ENCODE measurements around the gene WWC2.

The WWC2 gene

DNA sequence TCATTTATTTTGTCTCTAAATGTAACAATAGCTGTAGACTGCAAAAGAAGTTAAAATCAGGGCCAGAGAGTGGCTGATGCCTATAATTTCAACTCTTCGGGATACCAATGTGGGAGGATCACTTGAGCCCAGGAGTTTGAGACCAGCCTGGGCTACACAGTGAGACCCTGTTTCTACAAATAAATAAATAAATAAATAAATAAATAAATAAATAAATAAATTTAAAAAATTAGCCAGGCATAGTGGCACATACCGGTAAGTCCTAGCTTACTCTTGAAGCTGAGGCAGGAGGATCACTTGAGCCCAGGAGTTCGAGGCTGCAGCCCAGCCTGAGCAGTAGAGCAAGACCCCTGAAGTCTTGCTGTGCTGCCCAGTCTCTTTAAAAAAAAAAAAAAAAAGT, 79.1 kb downstream of the WWC2 start:
- peaks cover 30% of the 10 kb centered on the region for H3K4me1 ChIP-seq (ENCODE audit: control insufficient read depth, insufficient read depth, low read length)
- TF ChIP-seq ZNF426 (tag by site-specific recombination; IDR thresholded peaks at IDR 0.05) (peak; percentile 65), ZNF114 (tag by site-specific recombination; IDR thresholded peaks at IDR 0.05) (no peak), ZNF16 (tag by site-specific recombination; IDR thresholded peaks at IDR 0.05; ENCODE audit: low read depth) (no peak), TCF7L2 (IDR thresholded peaks at IDR 0.05; ENCODE audit: borderline replicate concordance, low read depth, low read length) (no peak), ZNF366 (tag by site-specific recombination; conservative IDR thresholded peaks at IDR 0.05) (no peak), ZNF433 (tag by site-specific recombination; IDR thresholded peaks at IDR 0.05; ENCODE audit: low read depth) (0 out of 2 replicates have a peak, but pooled peaks have one; percentile 15), SP2 (tag by site-specific recombination; IDR thresholded peaks at IDR 0.05) (no peak), ZNF394 (tag by site-specific recombination; IDR thresholded peaks at IDR 0.05; ENCODE audit: borderline replicate concordance) (peak; percentile 82; the same call in 1 of the 2 replicates), ZNF670 (tag by site-specific recombination; IDR thresholded peaks at IDR 0.05; ENCODE audit: low read depth) (no peak), ZNF140 (tag by site-specific recombination; IDR thresholded peaks at IDR 0.05) (peak; percentile 32; the same call in 1 of the 2 replicates), ZNF510 (tag by site-specific recombination; IDR thresholded peaks at IDR 0.05; ENCODE audit: insufficient replicate concordance) (peak; percentile 13), ZSCAN23 (tag by site-specific recombination; IDR thresholded peaks at IDR 0.05) (no peak), ZNF621 (tag by site-specific recombination; IDR thresholded peaks at IDR 0.05) (no peak), KLF16 (tag by site-specific recombination; IDR thresholded peaks at IDR 0.05) (no peak), ZNF623 (tag by site-specific recombination; IDR thresholded peaks at IDR 0.05) (peak; percentile 62), ZXDB (tag by site-specific recombination; IDR thresholded peaks at IDR 0.05) (peak; percentile 54; the same call in 1 of the 2 replicates), ZBTB8A (tag by site-specific recombination; IDR thresholded peaks at IDR 0.05) (peak; percentile 34; the same call in 1 of the 2 replicates), ZBTB48 (tag by site-specific recombination; IDR thresholded peaks at IDR 0.05) (no peak), ZNF654 (tag by site-specific recombination; IDR thresholded peaks at IDR 0.05; ENCODE audit: low read depth) (peak; percentile 15; the same call in 1 of the 2 replicates)
- TF ChIP-seq, protein P1, sequence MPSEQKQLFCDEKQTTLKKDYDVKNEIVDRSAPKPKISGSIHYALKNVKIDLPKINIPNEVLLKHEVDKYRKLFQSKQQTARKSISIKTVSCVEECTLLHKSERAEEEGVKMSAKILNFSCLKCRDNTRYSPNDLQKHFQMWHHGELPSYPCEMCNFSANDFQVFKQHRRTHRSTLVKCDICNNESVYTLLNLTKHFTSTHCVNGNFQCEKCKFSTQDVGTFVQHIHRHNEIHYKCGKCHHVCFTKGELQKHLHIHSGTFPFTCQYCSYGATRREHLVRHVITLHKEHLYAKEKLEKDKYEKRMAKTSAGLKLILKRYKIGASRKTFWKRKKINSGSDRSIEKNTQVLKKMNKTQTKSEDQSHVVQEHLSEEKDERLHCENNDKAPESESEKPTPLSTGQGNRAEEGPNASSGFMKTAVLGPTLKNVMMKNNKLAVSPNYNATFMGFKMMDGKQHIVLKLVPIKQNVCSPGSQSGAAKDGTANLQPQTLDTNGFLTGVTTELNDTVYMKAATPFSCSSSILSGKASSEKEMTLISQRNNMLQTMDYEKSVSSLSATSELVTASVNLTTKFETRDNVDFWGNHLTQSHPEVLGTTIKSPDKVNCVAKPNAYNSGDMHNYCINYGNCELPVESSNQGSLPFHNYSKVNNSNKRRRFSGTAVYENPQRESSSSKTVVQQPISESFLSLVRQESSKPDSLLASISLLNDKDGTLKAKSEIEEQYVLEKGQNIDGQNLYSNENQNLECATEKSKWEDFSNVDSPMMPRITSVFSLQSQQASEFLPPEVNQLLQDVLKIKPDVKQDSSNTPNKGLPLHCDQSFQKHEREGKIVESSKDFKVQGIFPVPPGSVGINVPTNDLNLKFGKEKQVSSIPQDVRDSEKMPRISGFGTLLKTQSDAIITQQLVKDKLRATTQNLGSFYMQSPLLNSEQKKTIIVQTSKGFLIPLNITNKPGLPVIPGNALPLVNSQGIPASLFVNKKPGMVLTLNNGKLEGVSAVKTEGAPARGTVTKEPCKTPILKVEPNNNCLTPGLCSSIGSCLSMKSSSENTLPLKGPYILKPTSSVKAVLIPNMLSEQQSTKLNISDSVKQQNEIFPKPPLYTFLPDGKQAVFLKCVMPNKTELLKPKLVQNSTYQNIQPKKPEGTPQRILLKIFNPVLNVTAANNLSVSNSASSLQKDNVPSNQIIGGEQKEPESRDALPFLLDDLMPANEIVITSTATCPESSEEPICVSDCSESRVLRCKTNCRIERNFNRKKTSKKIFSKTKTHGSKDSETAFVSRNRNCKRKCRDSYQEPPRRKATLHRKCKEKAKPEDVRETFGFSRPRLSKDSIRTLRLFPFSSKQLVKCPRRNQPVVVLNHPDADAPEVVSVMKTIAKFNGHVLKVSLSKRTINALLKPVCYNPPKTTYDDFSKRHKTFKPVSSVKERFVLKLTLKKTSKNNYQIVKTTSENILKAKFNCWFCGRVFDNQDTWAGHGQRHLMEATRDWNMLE (tag by site-specific recombination; conservative IDR thresholded peaks at IDR 0.05; ENCODE audit: low read depth) = peak; percentile 64
- TF ChIP-seq, protein P2, sequence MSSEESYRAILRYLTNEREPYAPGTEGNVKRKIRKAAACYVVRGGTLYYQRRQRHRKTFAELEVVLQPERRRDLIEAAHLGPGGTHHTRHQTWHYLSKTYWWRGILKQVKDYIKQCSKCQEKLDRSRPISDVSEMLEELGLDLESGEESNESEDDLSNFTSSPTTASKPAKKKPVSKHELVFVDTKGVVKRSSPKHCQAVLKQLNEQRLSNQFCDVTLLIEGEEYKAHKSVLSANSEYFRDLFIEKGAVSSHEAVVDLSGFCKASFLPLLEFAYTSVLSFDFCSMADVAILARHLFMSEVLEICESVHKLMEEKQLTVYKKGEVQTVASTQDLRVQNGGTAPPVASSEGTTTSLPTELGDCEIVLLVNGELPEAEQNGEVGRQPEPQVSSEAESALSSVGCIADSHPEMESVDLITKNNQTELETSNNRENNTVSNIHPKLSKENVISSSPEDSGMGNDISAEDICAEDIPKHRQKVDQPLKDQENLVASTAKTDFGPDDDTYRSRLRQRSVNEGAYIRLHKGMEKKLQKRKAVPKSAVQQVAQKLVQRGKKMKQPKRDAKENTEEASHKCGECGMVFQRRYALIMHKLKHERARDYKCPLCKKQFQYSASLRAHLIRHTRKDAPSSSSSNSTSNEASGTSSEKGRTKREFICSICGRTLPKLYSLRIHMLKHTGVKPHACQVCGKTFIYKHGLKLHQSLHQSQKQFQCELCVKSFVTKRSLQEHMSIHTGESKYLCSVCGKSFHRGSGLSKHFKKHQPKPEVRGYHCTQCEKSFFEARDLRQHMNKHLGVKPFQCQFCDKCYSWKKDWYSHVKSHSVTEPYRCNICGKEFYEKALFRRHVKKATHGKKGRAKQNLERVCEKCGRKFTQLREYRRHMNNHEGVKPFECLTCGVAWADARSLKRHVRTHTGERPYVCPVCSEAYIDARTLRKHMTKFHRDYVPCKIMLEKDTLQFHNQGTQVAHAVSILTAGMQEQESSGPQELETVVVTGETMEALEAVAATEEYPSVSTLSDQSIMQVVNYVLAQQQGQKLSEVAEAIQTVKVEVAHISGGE (tag by site-specific recombination; conservative IDR thresholded peaks at IDR 0.05; ENCODE audit: low read depth) = peak; percentile 56
- H3K27ac ChIP-seq (ENCODE audit: extremely low read depth, low read depth, low read length) = no peak overlapping the region
- ChIA-PET CTCF (interaction anchor here (0.9 kb wide), 1 partner anchor 83 kb away, joined by 9 read pairs; no protein-coding TSS in a partner anchor), POLR2A (interaction anchor here (0.6 kb wide), 1 partner anchor 469 kb away, joined by 3 read pairs; no protein-coding TSS in a partner anchor)
- H3K36me3 ChIP-seq (ENCODE audit: control insufficient read depth in 2 of 2, insufficient read depth in 1 of 2, low read length in 2 of 2) = no peaks in the 10 kb centered on the region
- no peak overlapping the region for H3K4me3 ChIP-seq (ENCODE audit: low read depth, low read length)
- no peaks in the 10 kb centered on the region for H3K9me3 ChIP-seq (ENCODE audit: control insufficient read depth, insufficient read depth, low read depth, low read length)
